ACC112 (cell line): ENCODE results near the gene C1QTNF1.

Experiments used
- H2AFZ ChIP-seq: fragments of 200-600 bp; sonication (generic); one replicate; pipeline ENCODE4 v1.6.0; 2017; ENCODE audit warnings: antibody characterized with exemption, low read length; ENCODE audit not compliant: unreplicated experiment
- H3K27ac ChIP-seq: fragments of 200-600 bp; sonication (generic); 2 replicates; pipeline ENCODE4 v1.5.1; 2014; ENCODE audit warnings: low read depth, mild to moderate bottlenecking, antibody characterized with exemption, low read length, moderate library complexity
- H3K27me3 ChIP-seq: fragments of 200-600 bp; sonication (generic); 2 replicates; pipeline ENCODE4 v1.6.1; 2014; ENCODE audit warnings: mild to moderate bottlenecking, antibody characterized with exemption, low read length, moderate library complexity, mixed read lengths; ENCODE audit not compliant: insufficient read depth
- H3K36me3 ChIP-seq: fragments of 200-600 bp; sonication (generic); 2 replicates; pipeline ENCODE4 v1.6.1; 2016; ENCODE audit warnings: mild to moderate bottlenecking, antibody characterized with exemption, low read length, moderate library complexity, mixed read lengths; ENCODE audit not compliant: insufficient read depth
- H3K4me1 ChIP-seq: fragments of 200-600 bp; sonication (generic); one replicate; pipeline ENCODE4 v1.6.1; 2016; ENCODE audit warnings: low read length, mixed read lengths; ENCODE audit not compliant: insufficient read depth, unreplicated experiment, control insufficient read depth
- H3K4me3 ChIP-seq: fragments of 200-600 bp; sonication (generic); 2 replicates; pipeline ENCODE4 v1.5.1; 2014; ENCODE audit warnings: mild to moderate bottlenecking, low read depth, low read length
- H3K79me2 ChIP-seq: fragments of 200-600 bp; sonication (generic); one replicate; pipeline ENCODE4 v1.6.0; 2016; ENCODE audit warnings: low read length; ENCODE audit not compliant: control insufficient read depth, unreplicated experiment, insufficient read depth

C1QTNF1 gene

DNA sequence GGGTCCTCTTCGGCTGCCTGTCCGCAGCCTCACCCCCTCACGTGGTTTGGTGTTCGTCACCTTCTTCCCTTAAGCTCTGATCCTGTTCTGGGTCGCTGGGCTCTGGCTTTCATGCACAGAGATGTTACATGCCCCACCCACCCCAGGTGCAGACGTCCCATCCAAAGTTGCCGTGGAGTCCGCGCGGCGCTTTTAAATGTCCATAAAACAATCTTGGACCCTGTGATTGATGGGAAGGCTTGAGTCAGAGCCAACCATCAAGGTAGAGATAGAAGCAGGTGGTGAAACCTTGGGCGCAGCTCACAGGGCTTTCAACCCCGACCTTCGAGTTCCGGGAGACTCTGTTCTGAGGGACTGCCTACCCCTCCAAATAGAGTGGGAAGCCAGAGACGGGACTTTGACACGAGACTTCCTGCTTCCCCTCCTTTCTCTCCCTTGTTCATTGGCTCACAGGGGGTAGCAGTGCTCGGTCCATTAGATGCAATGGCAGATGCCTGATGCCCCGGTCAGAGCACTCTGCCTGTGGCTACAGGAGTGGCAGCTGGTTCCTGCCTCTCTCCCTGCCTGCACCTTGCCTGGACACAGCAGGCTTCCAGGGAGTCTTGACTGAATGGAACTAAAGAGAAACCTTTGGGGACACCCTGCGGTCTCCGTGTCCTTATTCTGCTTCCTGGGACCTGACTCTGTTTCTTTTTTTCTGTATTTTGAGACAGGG lies 54.7 kb downstream of the C1QTNF1 start:
- Histone ChIP-seq H3K27me3 (no peaks in the 10 kb centered on the region), H2AFZ (no peak overlapping the region), H3K4me3 (no peak overlapping the region), H3K36me3 (no peaks in the 10 kb centered on the region), H3K27ac (no peak overlapping the region), H3K4me1 (peaks cover 6% of the 10 kb centered on the region), H3K79me2 (no peaks in the 10 kb centered on the region)

DNA sequence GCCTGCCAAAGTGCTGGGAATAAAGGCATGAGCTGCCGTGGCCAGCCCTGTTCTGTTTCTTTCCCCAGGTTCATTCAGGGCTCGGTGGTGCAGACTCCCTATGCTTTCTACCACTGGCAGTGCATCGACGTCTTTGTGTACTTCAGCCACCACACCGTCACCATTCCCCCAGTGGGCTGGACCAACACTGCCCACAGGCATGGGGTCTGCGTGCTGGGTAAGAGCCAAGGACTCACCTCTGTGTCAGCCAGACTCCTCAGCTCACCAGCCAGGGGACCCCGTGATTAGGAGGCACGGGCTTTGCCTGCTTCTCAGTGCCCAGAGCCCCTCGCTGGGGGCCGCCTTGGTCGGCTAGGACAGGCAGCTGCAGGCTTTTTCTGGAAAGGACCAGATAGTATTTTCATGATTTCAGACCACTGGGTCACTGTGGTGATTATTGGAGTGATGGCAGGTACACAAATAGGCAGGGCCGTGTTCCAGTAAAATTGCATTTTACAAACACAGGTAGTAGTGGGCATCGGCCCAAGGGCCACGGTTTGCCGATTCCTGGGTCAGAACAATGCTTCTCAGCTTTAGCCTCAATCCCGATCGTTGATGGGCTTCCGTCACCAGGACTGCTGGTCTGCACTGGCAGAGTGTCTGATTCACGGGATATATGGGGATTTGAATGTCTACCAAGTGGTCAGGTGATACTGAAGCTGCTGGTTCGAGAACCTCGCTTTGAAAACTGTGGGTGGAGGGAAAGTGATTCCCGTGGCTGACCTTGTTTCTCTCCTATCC lies 55.6 kb downstream of the C1QTNF1 start:
- no peak overlapping the region for H3K4me3 ChIP-seq
- peaks cover 6% of the 10 kb centered on the region for H3K4me1 ChIP-seq
- no peak overlapping the region for H2AFZ ChIP-seq
- no peaks in the 10 kb centered on the region for H3K36me3 ChIP-seq
- no peaks in the 10 kb centered on the region for H3K79me2 ChIP-seq
- no peaks in the 10 kb centered on the region for H3K27me3 ChIP-seq
- H3K27ac ChIP-seq = no peak overlapping the region

DNA sequence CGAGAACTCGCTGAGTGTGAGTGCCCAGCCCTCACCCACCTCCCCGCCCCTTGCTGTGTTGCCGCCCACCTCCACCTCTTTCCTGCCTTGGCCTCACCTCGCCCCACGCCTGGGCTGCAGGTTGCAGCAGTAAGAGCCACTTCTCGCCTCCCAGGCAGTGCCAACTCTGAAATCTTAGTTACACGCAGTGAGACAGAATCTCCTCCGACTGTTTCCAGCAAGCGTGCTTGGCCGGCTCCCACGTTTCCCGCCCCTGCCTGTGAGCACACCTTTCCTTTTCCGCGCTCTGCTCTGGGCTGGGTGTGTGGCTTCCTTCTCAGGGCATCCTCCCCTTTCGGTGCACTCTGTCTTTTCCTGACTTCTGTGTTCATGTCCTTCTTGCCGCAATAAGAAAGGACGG lies 56.4 kb downstream of the C1QTNF1 start:
- Histone ChIP-seq H3K27me3 (no peaks in the 10 kb centered on the region), H3K36me3 (no peaks in the 10 kb centered on the region), H3K4me1 (peaks cover 6% of the 10 kb centered on the region)

DNA sequence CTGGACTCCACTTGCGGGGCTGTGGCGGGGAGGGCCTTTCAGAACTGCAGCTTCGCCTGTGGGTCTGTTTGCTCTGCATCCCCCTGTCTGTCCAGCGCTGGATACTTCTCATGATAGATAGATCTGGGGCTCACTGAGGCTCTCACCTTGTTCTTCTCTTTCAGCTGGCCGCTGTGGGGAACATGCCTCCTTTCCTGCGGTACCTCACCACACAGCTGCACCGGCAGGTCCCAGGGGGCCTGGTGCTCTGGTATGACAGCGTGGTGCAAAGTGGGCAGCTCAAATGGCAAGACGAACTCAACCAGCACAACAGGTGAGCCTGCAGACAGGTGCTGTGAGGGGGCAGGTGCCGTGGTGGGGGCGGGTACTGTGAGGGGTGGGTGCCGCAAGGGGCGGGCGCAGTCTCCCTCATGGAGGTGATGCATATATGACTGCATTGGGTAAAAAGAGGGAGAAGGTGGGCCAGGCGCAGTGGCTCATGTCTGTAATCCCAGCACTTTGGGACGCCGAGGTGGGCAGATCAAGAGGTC lies 56.9 kb downstream of the C1QTNF1 start:
- no peaks in the 10 kb centered on the region for H3K79me2 ChIP-seq
- H3K27ac ChIP-seq = no peak overlapping the region
- H3K36me3 ChIP-seq = no peaks in the 10 kb centered on the region

More for the DNA sequence above, 56.4 kb downstream of the C1QTNF1 start:
- Histone ChIP-seq H3K27ac (no peak overlapping the region), H2AFZ (no peak overlapping the region), H3K79me2 (no peaks in the 10 kb centered on the region), H3K4me3 (no peak overlapping the region)

DNA sequence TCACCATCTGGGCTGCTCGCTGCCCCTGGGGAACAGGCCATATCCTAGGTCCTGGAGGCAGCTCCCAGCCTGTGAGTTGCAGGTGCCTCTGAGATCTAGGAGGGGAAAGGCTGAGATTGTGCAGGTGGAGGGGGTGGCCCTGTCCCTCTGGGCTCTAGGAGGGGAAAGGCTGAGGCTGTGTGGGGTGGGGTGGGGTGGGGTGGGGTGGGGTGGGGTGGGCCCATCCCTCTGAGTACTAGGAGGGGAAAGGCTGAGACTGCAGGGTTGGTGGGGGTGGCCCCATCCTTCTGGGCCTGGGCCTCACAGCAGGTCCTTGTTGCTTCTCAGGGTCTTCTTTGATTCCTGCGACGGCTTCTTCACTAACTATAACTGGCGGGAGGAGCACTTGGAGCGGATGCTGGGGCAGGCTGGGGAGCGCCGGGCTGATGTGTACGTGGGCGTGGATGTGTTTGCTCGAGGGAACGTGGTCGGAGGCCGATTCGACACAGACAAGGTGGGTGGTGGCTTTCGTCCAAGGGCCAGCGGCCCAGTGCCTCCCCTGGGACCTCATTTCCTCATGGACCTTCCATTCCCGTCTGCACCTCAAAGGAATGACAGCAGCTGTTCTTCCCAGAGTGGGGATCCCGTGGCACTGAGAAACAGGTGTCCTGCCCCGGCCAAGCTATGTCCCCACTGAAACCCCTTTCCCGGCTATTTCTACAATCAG lies 57.8 kb downstream of the C1QTNF1 start:
- H3K79me2 ChIP-seq = no peaks in the 10 kb centered on the region
- H3K27me3 ChIP-seq = no peaks in the 10 kb centered on the region
- no peak overlapping the region for H3K27ac ChIP-seq
- no peak overlapping the region for H3K4me3 ChIP-seq
- no peaks in the 10 kb centered on the region for H3K36me3 ChIP-seq
- H3K4me1 ChIP-seq = no peaks in the 10 kb centered on the region
- no peak overlapping the region for H2AFZ ChIP-seq

More for the DNA sequence above, 56.9 kb downstream of the C1QTNF1 start:
- Histone ChIP-seq H3K4me3 (no peak overlapping the region), H3K27me3 (no peaks in the 10 kb centered on the region), H2AFZ (no peak overlapping the region), H3K4me1 (peaks cover 2% of the 10 kb centered on the region)

DNA sequence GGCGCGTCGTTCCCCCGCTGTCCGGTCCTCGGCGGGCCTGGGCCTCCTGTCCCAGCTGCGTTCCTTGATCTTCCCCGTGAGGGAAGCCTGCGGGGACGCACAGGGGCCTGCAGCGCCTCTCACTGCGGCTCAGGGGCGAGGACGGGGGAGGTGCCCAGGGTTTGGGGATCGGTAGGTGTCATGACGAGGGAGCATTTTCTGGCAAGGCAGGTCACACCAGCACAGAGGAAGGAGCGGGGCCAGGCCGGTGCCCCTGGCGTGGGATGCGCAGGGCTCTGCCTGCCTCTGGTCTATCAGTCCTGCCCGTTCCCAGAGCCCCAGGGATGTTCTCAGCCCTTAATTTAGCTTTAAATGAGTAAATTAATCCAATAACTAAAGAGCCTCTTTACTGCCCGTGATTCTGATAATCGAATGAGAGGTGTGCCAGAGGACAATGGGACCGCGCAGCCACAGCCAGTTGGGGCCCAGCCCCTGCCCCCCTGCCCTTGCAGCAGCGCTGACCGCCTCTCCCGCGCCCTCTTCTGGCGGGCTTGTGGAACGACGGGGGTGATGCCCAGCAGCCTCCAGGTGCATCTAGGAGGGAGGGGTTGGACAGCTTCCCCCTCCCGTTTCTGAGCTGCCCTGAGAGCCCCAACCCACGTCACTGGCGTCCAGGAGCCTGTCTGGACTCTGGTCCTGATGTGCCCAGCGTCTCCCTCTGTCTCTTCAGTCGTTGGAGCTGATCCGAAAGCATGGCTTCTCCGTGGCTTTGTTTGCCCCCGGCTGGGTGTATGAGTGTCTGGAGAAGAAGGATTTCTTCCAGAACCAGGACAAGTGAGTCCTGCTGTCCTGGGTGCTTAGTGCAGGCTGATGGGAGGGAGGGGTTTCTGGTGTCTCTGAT lies 58.6 kb downstream of the C1QTNF1 start:
- Histone ChIP-seq H3K79me2 (no peaks in the 10 kb centered on the region), H3K4me3 (no peak overlapping the region), H3K27me3 (no peaks in the 10 kb centered on the region), H2AFZ (no peak overlapping the region), H3K36me3 (no peaks in the 10 kb centered on the region), H3K4me1 (no peaks in the 10 kb centered on the region), H3K27ac (no peak overlapping the region)

DNA sequence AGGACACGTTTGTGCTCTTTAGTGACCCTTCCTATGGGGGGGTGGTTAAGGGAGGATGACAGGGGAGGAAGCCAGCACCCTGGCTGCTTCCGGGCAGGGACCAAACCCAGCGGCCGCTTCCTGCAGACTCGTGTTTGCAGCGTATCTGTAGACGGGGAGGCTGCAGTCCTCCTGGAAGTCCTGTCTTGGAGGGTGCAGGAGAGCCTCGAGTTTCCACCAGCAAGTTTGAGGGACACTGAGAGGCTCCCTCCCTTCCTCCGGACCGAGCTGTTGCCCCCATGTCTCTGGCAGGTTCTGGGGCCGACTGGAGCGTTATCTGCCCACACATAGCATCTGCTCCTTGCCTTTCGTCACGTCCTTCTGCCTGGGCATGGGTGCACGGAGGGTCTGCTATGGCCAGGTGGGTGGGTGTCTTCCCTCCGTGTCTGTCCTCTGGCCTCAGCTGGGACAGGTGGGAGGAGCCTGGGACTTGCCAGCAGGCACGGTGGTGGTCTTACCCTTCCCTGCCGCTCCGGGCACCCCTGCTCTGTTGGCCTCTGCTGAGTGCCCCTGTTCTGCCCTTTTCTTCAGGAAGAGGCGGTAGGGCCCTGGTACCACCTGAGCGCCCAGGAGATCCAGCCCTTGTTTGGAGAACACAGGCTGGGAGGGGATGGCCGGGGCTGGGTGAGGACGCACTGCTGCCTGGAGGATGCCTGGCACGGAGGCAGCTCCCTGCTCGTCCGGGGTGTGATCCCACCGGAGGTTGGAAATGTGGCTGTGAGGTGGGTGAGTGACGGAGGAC lies 59.4 kb downstream of the C1QTNF1 start:
- Histone ChIP-seq H2AFZ (no peak overlapping the region), H3K4me3 (no peak overlapping the region), H3K4me1 (no peaks in the 10 kb centered on the region), H3K27me3 (no peaks in the 10 kb centered on the region), H3K36me3 (no peaks in the 10 kb centered on the region), H3K79me2 (no peaks in the 10 kb centered on the region), H3K27ac (no peak overlapping the region)

DNA sequence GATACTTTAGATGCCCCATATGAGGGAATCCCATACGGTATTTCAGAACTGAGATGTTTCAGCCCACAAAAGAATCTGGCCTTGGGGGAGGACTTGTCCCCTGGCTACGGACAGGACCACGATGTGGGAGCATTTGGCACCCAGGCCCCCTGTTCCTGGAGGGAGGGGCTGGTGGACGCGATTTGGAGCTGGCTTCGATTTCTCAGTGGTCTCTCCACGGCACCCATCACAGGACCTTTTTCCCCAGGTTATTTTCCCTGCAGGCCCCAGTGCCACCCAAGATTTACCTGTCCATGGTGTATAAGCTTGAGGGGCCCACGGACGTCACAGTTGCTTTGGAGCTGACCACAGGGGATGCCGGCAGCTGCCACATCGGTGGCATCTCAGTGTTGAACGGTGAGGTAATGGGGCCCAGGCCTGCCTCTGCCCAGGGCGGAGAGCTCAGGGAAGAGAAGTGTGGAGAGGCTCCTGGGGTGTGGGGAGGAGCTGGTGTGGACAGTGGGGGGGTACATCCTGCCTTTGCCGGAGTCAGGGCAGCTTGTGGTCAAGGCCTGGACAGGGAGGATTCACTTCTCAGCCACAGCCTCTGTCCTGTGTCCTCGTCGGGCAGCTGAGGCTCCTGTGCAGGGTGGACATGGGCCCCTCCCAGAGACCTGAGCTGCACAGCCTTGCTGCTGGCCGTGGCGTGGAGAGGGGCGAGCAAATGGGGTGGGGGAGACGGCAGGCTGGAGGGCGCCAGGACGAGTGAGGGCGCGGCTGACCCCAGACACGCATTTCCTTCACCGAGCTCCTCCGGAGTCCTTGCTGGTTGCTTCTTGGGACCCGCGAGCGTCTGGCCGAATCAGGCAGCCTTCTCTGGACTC lies 60.6 kb downstream of the C1QTNF1 start:
- Histone ChIP-seq H3K27ac (no peak overlapping the region), H3K36me3 (no peaks in the 10 kb centered on the region), H3K4me3 (no peak overlapping the region), H3K4me1 (no peaks in the 10 kb centered on the region), H3K79me2 (no peaks in the 10 kb centered on the region), H3K27me3 (no peaks in the 10 kb centered on the region), H2AFZ (no peak overlapping the region)
